K562 (cell line): ENCODE data around the gene ST6GALNAC1.

Source experiments
- CEBPZ ChIP-seq: fragments of 150-350 bp; IDR thresholded peaks from 2 replicates; pipeline ENCODE4 v1.6.1; 2014; ENCODE audit warnings: low read depth, mild to moderate bottlenecking, low read length, borderline replicate concordance
- CTCF ChIP-seq, 3 experiments: IDR thresholded peaks in 2 of 3; conservative IDR thresholded peaks in 1 of 3; 2 replicates each; pipeline ENCODE4 v1.5.1; 2011 to 2012; ENCODE audit warnings: low read length in 3 of 3, mild to moderate bottlenecking in 3 of 3, control low read depth in 2 of 3, improper control_type of control experiment in 1 of 3, inconsistent platforms in 1 of 3, low read depth in 1 of 3, mixed read lengths in 1 of 3, moderate library complexity in 1 of 3; ENCODE audit not compliant: insufficient read depth in 2 of 3
- CXXC5 ChIP-seq: fragments of 250-450 bp; sonication (Bioruptor Pico); IDR thresholded peaks from 2 replicates; pipeline ENCODE4 v1.8.0; 2022; ENCODE audit warnings: inconsistent platforms, mild to moderate bottlenecking, moderate library complexity
- ETV6 ChIP-seq, 3 experiments: fragments of 150-350 bp in 1 of 3; sonication (generic) in 1 of 3; formaldehyde crosslinking in 1 of 3; IDR thresholded peaks; 2 replicates each; pipeline versions ENCODE4 v1.6.1 to v1.8.0; 2014 to 2022; ENCODE audit warnings: borderline replicate concordance in 2 of 3, low read depth in 2 of 3, antibody characterized with exemption in 1 of 3, low read length in 1 of 3, mild to moderate bottlenecking in 1 of 3, missing genetic modification reagents in 1 of 3
- EZH2 ChIP-seq: IDR thresholded peaks from 2 replicates; pipeline ENCODE4 v1.6.1; 2012; ENCODE audit warnings: low read depth, mild to moderate bottlenecking, inconsistent platforms, low read length, borderline replicate concordance
- HIVEP1 ChIP-seq: fragments of 250-450 bp; sonication (Bioruptor Pico); IDR thresholded peaks from 2 replicates; pipeline ENCODE4 v1.4.0; 2020; ENCODE audit warnings: mild to moderate bottlenecking
- MAX ChIP-seq: sonication (generic); formaldehyde crosslinking; IDR thresholded peaks from 2 replicates; pipeline ENCODE4 v1.9.0; 2022; ENCODE audit warnings: mild to moderate bottlenecking, missing genetic modification reagents
- POLR2A ChIP-seq: fragments of 450-650 bp; conservative IDR thresholded peaks from 2 replicates; pipeline ENCODE4 v1.6.1; 2016
- REST ChIP-seq, 2 experiments: fragments of 450-650 bp; formaldehyde crosslinking in 1 of 2; IDR thresholded peaks; 2 replicates each; pipeline versions ENCODE4 v1.4.0 to v1.6.1; 2014 to 2020; ENCODE audit warnings: mild to moderate bottlenecking in 2 of 2, borderline replicate concordance in 1 of 2, low read depth in 1 of 2
- SIN3A ChIP-seq, 2 experiments: fragments of 150-350 bp in 1 of 2; IDR thresholded peaks; 2 replicates each; pipeline ENCODE4 v1.6.1; 2011 to 2016; ENCODE audit warnings: borderline replicate concordance in 2 of 2, low read depth in 2 of 2, low read length in 2 of 2, mild to moderate bottlenecking in 2 of 2, moderate library complexity in 2 of 2; ENCODE audit not compliant: control insufficient read depth in 1 of 2
- SRF ChIP-seq, 2 experiments: fragments of 250-450, 450-650 bp in 1 of 2; sonication (Bioruptor Pico) in 1 of 2; sonication (generic) in 1 of 2; formaldehyde crosslinking; IDR thresholded peaks; 2 replicates each; pipeline versions ENCODE4 v1.5.0 to v1.5.1; 2020 to 2022; ENCODE audit warnings: mild to moderate bottlenecking in 1 of 2, missing genetic modification reagents in 1 of 2
- TAF1 ChIP-seq: IDR thresholded peaks from 2 replicates; pipeline ENCODE4 v1.6.1; 2011; ENCODE audit warnings: mild to moderate bottlenecking, low read length, moderate library complexity; ENCODE audit not compliant: insufficient read depth, control insufficient read depth, severe bottlenecking; ENCODE audit errors: extremely low read depth

GRCh38 chr17:76681222-76682137 lies 37.9 kb upstream of the ST6GALNAC1 start:
- TF ChIP-seq TAF1 (no peak), CEBPZ (no peak), CXXC5 (peak; percentile 25; the same call in 1 of the 2 replicates), MAX (CRISPR knock-in tag) (no peak), SIN3A (IDR thresholded peaks at IDR 0.05; ENCODE audit: borderline replicate concordance in 2 of 2, control insufficient read depth in 1 of 2, low read depth in 2 of 2, low read length in 2 of 2) (no peak), POLR2A (no peak), REST (IDR thresholded peaks at IDR 0.05; ENCODE audit: borderline replicate concordance) (peak; percentile 93), REST (CRISPR knock-in tag; IDR thresholded peaks at IDR 0.05; ENCODE audit: low read depth) (no peak), HIVEP1 (no peak), CTCF (IDR thresholded peaks at IDR 0.05 in 2 of 3, conservative IDR thresholded peaks at IDR 0.05 in 1 of 3; ENCODE audit: insufficient read depth in 2 of 3, low read depth in 1 of 3, low read length in 3 of 3) (peak; percentile 91 to 95 (median 91)), SRF (CRISPR knock-in tag; IDR thresholded peaks at IDR 0.05) (no peak), ETV6 (IDR thresholded peaks at IDR 0.05; ENCODE audit: borderline replicate concordance in 1 of 2, low read depth in 2 of 2, low read length in 1 of 2) (no peak), ETV6 (CRISPR knock-in tag; IDR thresholded peaks at IDR 0.05; ENCODE audit: borderline replicate concordance) (no peak), EZH2 (no peak)
